DND-41 (cell line): ENCODE results near the gene VN1R5.

Experiments
- ATAC-seq: fragments of 200-7000 bp; cut with Tn5 transposase; 3 replicates; pipeline ENCODE4 v1.9.1; 2021; ENCODE audit warnings: low read depth; ENCODE audit not compliant: insufficient read depth
- DNase-seq: peaks from one replicate; pipeline ENCODE4 v3.0.0-alpha.2; 2020
- H2AFZ ChIP-seq: 2 replicates; pipeline ENCODE4 v1.6.0; 2012; ENCODE audit warnings: low read depth, low read length
- H3K27ac ChIP-seq: 2 replicates; pipeline ENCODE4 v1.5.1; 2012; ENCODE audit warnings: low read length, inconsistent platforms
- H3K27me3 ChIP-seq: fragments of 200-600 bp; sonication (generic); 2 replicates; pipeline ENCODE4 v1.6.0; 2012; ENCODE audit warnings: low read length, mild to moderate bottlenecking, inconsistent platforms; ENCODE audit not compliant: insufficient read depth, poor library complexity
- H3K36me3 ChIP-seq: 2 replicates; pipeline ENCODE4 v1.5.1; 2012; ENCODE audit warnings: low read length, inconsistent platforms; ENCODE audit not compliant: insufficient read depth
- H3K4me1 ChIP-seq: 2 replicates; pipeline ENCODE4 v1.5.1; 2012; ENCODE audit warnings: mild to moderate bottlenecking, low read length; ENCODE audit not compliant: insufficient read depth
- H3K4me2 ChIP-seq: 2 replicates; pipeline ENCODE4 v1.6.0; 2012; ENCODE audit warnings: mild to moderate bottlenecking, moderate library complexity, low read length, inconsistent platforms; ENCODE audit not compliant: insufficient read depth
- H3K4me3 ChIP-seq, 2 experiments: fragments of 200-600 bp in 1 of 2; shearing (Covaris generic) in 1 of 2; 2 replicates each; pipeline ENCODE4 v1.5.1; 2012 to 2016; ENCODE audit warnings: inconsistent platforms in 2 of 2, low read length in 2 of 2, mild to moderate bottlenecking in 2 of 2, low read depth in 1 of 2, moderate library complexity in 1 of 2
- H3K79me2 ChIP-seq: 2 replicates; pipeline ENCODE4 v1.6.0; 2012; ENCODE audit warnings: low read length, inconsistent platforms; ENCODE audit not compliant: insufficient read depth
- H3K9ac ChIP-seq: 2 replicates; pipeline ENCODE4 v1.6.0; 2012; ENCODE audit warnings: low read depth, mild to moderate bottlenecking, inconsistent platforms, low read length, moderate library complexity
- H3K9me3 ChIP-seq: 2 replicates; pipeline ENCODE4 v1.5.1; 2012; ENCODE audit warnings: low read length, moderate library complexity, mild to moderate bottlenecking, inconsistent platforms; ENCODE audit not compliant: insufficient read depth, severe bottlenecking
- H4K20me1 ChIP-seq: 2 replicates; pipeline ENCODE4 v1.6.0; 2012; ENCODE audit warnings: low read length; ENCODE audit not compliant: insufficient read depth
- CTCF ChIP-seq: IDR thresholded peaks from 2 replicates; pipeline ENCODE4 v1.5.1; 2012; ENCODE audit warnings: borderline replicate concordance, low read length, moderate library complexity, mild to moderate bottlenecking; ENCODE audit not compliant: poor library complexity, severe bottlenecking; ENCODE audit errors: extremely low read depth
- EZH2 ChIP-seq: IDR thresholded peaks from 3 replicates; pipeline ENCODE4 v1.6.1; 2012; ENCODE audit warnings: borderline replicate concordance, low read depth, mild to moderate bottlenecking, moderate library complexity, low read length, inconsistent platforms; ENCODE audit not compliant: severe bottlenecking

Gene VN1R5

DNA sequence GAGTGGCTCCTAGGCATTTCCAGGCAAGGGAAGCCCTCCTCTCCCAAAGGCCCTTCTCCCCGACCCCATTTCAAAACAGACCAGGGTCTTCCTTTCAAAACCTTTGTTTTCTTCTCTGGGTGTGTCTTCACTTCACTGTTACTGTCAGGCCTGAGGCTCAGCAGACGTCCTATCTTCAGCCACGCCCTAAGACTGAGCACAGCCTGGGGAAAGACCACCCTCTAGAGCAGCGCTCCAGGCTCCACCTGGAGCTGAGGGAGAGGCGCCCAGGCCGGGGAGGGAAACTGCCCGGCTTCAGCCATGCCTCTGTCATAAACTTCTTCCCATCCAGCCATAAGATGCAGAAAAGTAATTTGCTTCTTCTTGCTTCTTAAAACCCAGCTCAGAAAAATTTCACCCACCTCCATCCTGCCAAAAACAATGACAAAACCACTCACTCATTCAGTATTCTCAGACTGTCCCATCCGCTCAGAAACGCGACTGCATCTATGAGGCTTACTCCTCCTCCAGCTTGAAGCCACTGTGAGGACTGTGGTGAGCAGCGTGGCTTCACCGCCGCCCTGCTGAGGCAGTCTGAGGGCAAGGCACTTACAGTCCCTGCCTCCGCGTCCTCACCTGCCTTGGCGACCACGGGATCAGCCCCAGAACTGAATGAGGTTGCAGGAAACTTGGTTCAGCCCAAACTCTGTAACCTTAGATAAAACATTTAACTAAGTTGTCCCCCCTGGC lies 36.1 kb downstream of the VN1R5 start:
- Histone ChIP-seq H3K27me3 (no peaks in the 10 kb centered on the region), H3K9me3 (no peaks in the 10 kb centered on the region), H3K9ac (no peak overlapping the region), H3K4me2 (no peak overlapping the region), H3K79me2 (no peaks in the 10 kb centered on the region), H3K4me1 (no peaks in the 10 kb centered on the region), H3K27ac (no peak overlapping the region), H4K20me1 (no peaks in the 10 kb centered on the region), H2AFZ (no peak overlapping the region), H3K4me3 (no peak overlapping the region), H3K36me3 (no peaks in the 10 kb centered on the region)
- peak; percentile 31 for DNase-seq
- TF ChIP-seq EZH2 (no peak), CTCF (no peak)
- peak; percentile 66 for ATAC-seq

GRCh38 chr1:247293047-247293446 lies 37.2 kb downstream of the VN1R5 start:
- ATAC-seq, result no peak
- Histone ChIP-seq H3K4me1 (no peaks in the 10 kb centered on the region), H3K4me3 (no peak overlapping the region), H3K36me3 (no peaks in the 10 kb centered on the region), H3K27ac (no peak overlapping the region), H3K9me3 (no peaks in the 10 kb centered on the region), H3K79me2 (no peaks in the 10 kb centered on the region), H3K9ac (no peak overlapping the region), H3K4me2 (no peak overlapping the region), H4K20me1 (no peaks in the 10 kb centered on the region), H3K27me3 (no peaks in the 10 kb centered on the region), H2AFZ (no peak overlapping the region)
- DNase-seq, result no peak
- no peak for TF ChIP-seq EZH2
- no peak for TF ChIP-seq CTCF

DNA sequence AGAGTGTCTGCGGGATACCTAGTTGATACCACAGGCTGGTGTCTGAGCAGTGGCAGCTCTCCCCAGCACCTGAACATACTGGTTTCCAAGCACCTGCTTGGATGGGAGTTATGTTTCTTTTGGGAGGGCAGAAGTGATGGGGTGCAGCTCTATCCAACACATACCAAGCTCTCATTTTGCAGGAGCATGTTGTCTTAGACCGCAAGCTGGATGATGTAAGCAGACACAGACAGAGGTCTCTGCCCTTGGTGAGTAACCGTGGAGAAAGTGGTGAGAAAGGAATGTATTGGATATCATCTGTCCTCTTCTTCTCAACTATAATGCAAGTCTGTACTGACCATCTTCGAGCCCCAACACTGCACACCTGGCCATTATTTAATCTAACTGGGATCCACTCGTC lies 38.4 kb downstream of the VN1R5 start:
- Histone ChIP-seq H3K9me3 (no peaks in the 10 kb centered on the region), H3K4me2 (no peak overlapping the region), H3K27me3 (no peaks in the 10 kb centered on the region), H2AFZ (no peak overlapping the region), H4K20me1 (no peaks in the 10 kb centered on the region), H3K36me3 (peaks cover 4% of the 10 kb centered on the region; the same call in 1 of the 2 replicates), H3K4me3 (no peak overlapping the region), H3K27ac (no peak overlapping the region), H3K4me1 (no peaks in the 10 kb centered on the region), H3K79me2 (no peaks in the 10 kb centered on the region), H3K9ac (no peak overlapping the region)
- TF ChIP-seq CTCF (no peak), EZH2 (no peak)
- DNase-seq, result no peak
- no peak for ATAC-seq

DNA sequence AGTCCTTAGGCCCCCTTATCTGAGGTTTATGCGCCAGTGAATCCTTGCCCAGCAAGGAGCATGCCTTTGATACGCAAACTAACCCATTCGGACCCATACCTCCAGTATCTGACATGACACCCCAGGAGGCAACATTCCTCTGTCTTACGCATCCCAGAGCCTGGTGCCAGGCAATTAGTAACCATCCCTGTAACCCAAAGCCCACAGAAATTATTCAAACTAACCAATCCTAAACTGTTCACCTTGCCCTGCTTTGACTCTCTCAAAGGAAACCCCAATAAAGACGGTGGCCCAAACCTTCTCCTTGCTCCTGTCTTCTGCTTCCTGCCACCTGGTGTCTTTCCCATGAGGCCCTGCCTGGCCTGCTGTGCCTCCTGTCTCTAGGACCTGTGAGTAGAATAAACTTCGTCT lies 39.4 kb downstream of the VN1R5 start:
- no peaks in the 10 kb centered on the region for H3K27me3 ChIP-seq
- H3K4me3 ChIP-seq, result no peak overlapping the region
- H3K9ac ChIP-seq, result no peak overlapping the region
- DNase-seq (no peak), ATAC-seq (no peak)
- no peaks in the 10 kb centered on the region for H3K9me3 ChIP-seq
- H4K20me1 ChIP-seq, result no peaks in the 10 kb centered on the region
- no peaks in the 10 kb centered on the region for H3K4me1 ChIP-seq
- peaks cover 14% of the 10 kb centered on the region for H3K36me3 ChIP-seq
- no peak for TF ChIP-seq EZH2
- TF ChIP-seq CTCF, result no peak
- H3K4me2 ChIP-seq, result no peak overlapping the region
- no peaks in the 10 kb centered on the region for H3K79me2 ChIP-seq
- H2AFZ ChIP-seq, result no peak overlapping the region
- no peak overlapping the region for H3K27ac ChIP-seq
